H4 (cell line): ENCODE measurements around the gene C12orf56. TPM values are rescaled to one million over a fixed set of nuclear protein-coding genes. Genes with fewer than 3 reads are reported as not detected.
"Not testable (repeated sequence)": the region's sequence is repeated elsewhere in the genome, so short reads cannot be mapped to it uniquely, and the experiment has no call there.

Experiments used
- DNase-seq: peaks from one replicate; pipeline ENCODE4 v3.0.0-alpha.2; 2015; ENCODE audit warnings: low spot score
- total RNA-seq: library from RNA; depleted of rRNA; stranded (reverse); fragments of >200 nt; shearing (Covaris generic); gene quantifications from 2 replicates; pipeline ENCODE4 v1.2.3, GENCODE V29; 2014; rRNA removed

Gene C12orf56
- total RNA-seq, 1 experiment from 2014 or later = not detected

DNA sequence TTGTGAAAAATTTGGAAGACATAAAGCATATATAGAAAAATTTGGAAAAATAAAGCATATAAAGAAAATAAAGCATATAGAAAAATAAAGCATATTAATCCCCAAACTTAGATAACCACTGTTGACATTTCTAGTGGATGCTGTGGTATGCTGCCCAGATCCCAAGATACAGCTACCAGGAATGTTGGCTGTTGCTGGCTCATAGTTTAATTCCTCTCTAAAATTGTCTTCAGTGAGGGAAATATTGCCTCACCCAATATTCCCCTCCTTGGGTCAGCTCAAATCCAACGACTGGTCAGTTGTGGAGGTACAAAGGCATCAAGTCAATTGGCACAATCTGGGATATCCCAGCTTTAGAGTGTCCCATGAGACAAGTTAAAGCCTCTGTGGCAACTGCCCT lies 158.4 kb downstream of the C12orf56 start:
- DNase-seq = no peak

DNA sequence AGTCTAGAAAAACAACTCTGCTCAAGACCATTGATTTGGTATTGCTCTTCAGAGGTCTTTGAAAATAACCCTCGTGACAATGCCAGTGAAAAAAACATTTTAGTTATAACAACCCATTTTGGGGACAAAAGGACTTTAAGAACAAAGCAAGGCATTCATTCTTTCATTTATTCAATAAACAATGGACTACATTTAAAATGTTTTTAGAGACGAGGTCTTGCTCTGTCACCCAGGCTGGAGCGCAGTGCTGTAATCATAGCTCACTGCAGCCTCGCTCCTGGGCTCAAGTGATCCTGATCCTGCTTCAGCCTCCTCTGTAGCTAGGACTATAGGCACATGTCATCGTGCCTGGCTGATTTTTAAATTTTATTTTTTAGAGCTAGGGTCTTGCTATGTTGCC lies 160.8 kb downstream of the C12orf56 start:
- DNase-seq = no peak

DNA sequence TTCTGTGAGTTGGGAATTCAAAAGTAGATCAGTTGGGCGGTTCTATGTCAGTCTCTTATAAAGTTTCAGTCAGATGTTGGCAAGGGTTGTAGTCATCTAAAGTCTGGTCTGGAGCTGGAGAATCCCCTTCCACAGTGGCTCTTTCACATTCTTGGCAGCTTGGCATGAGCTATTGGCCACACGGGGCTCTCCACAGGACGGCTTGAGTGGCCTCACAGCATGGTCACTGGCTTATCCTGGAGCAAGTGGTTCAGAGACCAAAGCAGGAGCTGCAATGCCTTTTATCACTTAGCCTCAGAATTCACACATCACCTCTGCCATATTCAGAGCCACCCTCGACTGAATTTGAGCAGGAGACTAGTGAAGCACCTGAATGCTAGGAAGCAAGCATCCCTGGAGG lies 161.3 kb downstream of the C12orf56 start:
- no peak for DNase-seq

DNA sequence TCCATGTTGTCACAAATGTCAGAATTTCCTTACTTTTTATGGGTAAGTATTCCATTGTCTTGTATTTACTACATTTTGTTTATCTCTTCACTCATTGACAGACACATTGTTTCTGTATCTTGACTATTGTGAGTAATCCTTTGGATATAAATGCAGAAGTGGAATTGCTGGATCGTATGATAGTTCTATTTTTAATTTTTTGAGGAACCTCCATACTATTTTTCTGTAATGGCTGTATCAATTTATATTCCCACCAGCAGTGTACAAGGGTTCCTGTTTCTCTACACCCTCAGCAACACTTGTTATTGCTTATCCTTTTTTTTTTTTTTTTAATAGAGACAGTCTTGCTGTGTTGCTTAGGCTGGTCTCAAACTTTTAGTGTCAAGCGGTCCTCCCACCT lies 164.9 kb downstream of the C12orf56 start:
- DNase-seq = no peak

DNA sequence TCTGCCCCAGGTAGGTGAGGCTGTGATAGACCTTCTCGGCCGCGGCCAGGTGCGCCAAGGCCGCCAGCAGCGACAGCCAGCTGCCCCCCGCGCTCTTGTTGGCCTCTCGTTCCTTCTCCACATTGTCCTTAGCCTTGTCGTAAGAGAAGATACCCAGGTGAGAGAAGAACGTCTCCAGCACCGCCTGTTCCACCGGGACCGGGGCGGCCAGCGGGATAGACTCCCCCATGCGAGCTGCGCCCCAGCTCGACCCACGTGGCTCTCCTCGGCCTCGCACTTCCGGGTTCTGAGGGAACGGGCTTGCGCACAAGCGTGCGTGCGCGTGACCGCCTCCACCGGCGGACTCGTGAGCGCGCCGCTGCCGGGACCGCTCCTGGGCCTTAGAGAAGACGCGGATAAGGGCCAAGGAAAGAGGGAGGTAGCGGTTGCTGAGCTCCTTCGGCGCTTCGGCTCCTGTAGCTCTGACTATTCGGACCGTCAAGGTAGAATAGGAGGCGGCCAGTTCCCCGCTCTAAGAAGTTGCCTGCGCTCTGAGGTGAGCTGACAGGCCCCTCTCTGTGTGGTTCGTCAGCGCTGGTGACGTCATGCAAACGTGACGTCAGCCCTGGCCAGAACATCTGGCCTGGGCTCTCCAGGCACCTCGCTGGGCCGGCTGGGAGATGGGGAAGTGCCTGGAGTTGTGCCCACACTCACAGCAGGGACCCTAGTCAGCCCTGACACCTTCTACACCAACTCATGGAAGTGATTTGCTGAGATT lies 168.4 kb downstream of the C12orf56 start, which contains the start of gene KICS2:
Gene KICS2, minus strand, starts transcription at position 288 of the 757 bp plus-strand sequence. Its CDS starts 59 bp downstream, at position 229.
- peak; percentile 92 for DNase-seq

- DNase-seq = peak; percentile 79
Observed at GRCh38 chr12:64221651-64222008, 168.9 kb downstream of the C12orf56 start.

DNA sequence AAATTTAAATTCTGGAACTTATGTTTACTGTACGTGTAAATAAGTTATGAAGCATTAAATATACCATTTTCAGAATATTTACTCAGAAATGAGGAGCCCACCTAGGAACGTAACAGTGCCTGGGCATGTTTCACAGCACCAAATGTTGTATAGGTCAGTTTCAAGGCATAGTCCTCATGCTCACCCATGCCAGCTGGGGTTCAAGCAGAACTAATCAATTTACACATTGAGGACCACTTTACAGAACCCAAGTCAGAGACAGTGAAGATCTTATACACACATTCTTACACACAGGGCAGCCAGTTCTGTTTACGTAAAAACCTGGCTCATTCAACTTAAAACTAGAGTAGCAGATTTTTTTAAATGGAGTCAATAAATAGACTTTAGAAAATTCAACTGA lies 170.5 kb downstream of the C12orf56 start:
- DNase-seq = no peak

- DNase-seq = no peak
Observed at GRCh38 chr12:64219145-64219544, 171.4 kb downstream of the C12orf56 start.

DNA sequence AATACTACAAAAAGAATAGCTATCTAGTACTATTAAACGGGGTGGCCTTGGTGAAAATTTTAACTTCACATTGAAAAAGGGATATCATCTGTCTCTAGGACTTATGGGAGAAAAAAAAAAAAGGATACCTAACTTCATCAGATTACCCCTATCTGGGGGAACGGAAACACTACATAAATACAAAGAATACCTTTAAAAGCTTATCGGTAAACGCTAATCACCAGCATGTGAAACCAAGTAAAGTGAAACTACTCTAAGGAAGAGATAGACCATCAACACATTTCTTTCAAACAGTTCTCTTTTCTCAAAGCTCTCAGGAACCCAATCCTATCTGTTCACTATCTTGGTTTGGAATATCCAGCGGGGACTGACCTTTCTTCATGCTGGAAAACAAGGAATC lies 172.0 kb downstream of the C12orf56 start:
- DNase-seq = no peak

DNA sequence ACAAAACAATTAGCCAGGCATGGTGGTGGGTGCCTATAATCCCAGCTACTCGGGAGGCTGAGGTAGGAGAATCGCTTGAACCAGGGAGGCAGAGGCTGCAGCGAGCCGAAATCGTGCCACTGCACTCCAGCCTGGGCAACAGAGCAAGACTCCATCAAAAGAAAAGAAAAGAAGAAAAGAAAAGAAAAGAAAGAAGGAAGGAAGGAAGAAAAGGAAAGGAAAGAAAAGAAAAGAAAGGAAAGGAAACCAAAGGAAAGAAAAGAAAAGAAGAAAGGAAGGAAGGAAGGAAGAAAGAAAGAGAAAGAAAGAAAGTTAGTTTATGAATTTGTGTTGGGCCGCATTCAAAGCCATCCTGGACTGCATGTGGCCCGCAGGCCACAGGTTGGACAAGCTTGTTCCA lies 172.9 kb downstream of the C12orf56 start:
- not testable (repeated sequence) for DNase-seq

GRCh38 chr12:64216239-64216638 lies 174.3 kb downstream of the C12orf56 start:
- no peak for DNase-seq

Other genes starting within 250 kb of the C12orf56 start
- gene KICS2, start 168.5 kb downstream of the C12orf56 start, total RNA-seq = 3.2 and 5.3 TPM in 2 replicates
- 91.4 and 100 TPM in 2 replicates for gene XPOT, start 13.6 kb upstream of the C12orf56 start, total RNA-seq
- gene TBK1, start 61.4 kb upstream of the C12orf56 start, total RNA-seq = 23.7 and 28.0 TPM in 2 replicates
- gene RASSF3, start 219.7 kb upstream of the C12orf56 start, total RNA-seq = 7.8 and 9.1 TPM in 2 replicates